ENCODE measurements around the gene CAMTA2.

- TF ChIP-seq, protein P1, sequence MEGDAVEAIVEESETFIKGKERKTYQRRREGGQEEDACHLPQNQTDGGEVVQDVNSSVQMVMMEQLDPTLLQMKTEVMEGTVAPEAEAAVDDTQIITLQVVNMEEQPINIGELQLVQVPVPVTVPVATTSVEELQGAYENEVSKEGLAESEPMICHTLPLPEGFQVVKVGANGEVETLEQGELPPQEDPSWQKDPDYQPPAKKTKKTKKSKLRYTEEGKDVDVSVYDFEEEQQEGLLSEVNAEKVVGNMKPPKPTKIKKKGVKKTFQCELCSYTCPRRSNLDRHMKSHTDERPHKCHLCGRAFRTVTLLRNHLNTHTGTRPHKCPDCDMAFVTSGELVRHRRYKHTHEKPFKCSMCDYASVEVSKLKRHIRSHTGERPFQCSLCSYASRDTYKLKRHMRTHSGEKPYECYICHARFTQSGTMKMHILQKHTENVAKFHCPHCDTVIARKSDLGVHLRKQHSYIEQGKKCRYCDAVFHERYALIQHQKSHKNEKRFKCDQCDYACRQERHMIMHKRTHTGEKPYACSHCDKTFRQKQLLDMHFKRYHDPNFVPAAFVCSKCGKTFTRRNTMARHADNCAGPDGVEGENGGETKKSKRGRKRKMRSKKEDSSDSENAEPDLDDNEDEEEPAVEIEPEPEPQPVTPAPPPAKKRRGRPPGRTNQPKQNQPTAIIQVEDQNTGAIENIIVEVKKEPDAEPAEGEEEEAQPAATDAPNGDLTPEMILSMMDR (IDR thresholded peaks at IDR 0.05): no peak
- TF ChIP-seq POLR2A (IDR thresholded peaks at IDR 0.05): no peak
Observed at GRCh38 chr17:4937553-4937952, 49.9 kb downstream of the CAMTA2 start.

Measured in breast epithelium (tissue), 3 donors.